B cell (primary cell): ENCODE data around the gene PPFIA4. TPM values are rescaled to one million over a fixed set of nuclear protein-coding genes. Genes with fewer than 3 reads are reported as not detected.

Source experiments
- ATAC-seq: fragments of 200-7000 bp; cut with Tn5 transposase; one replicate; pipeline ENCODE4 v1.10.0; 2021; ENCODE audit warnings: low read depth, mild to moderate bottlenecking, moderate number of reproducible peaks, moderate library complexity
- CTCF ChIA-PET: fragments of 350-600 bp; sonication (Branson Sonifier 250); formaldehyde crosslinking; loops from one replicate; lab custom pipeline; 2021; ENCODE audit warnings: antibody characterized with exemption, inconsistent platforms; lab: Charles Lee
- POLR2A ChIA-PET: fragments of 350-600 bp; sonication (Branson Sonifier 250); formaldehyde crosslinking; loops from one replicate; lab custom pipeline; 2021; ENCODE audit warnings: antibody characterized with exemption; lab: Charles Lee
- DNase-seq: peaks from one replicate; pipeline ENCODE4 v3.0.0; 2013
- H2AFZ ChIP-seq: 2 replicates; pipeline ENCODE4 v1.6.1; 2012; ENCODE audit warnings: mild to moderate bottlenecking, low read depth, low read length; ENCODE audit not compliant: insufficient read depth, poor library complexity, severe bottlenecking
- H3K27ac ChIP-seq, 2 donors: 1 replicate in 1 of 2; 2 replicates in 1 of 2; pipeline ENCODE4 v1.5.1; 2012 to 2013; ENCODE audit warnings: low read length in 2 of 2, mild to moderate bottlenecking in 2 of 2, moderate library complexity in 1 of 2
- H3K27me3 ChIP-seq, 4 experiments: fragments of 200-600 bp in 1 of 4; sonication (generic) in 1 of 4; replicated peaks in 1 of 4; 1 replicate in 2 of 4; 2 replicates in 2 of 4; pipeline versions ENCODE4 v1.6.1 to v1.7.0; 2013 to 2016; ENCODE audit warnings: low read length in 3 of 4, mild to moderate bottlenecking in 2 of 4, mixed read lengths in 1 of 4, moderate library complexity in 1 of 4; ENCODE audit not compliant: insufficient read depth in 4 of 4, control insufficient read depth in 3 of 4; ENCODE audit errors: control extremely low read depth in 1 of 4
- H3K36me3 ChIP-seq, 2 experiments: replicated peaks in 1 of 2; 1 replicate in 1 of 2; 2 replicates in 1 of 2; pipeline versions ENCODE4 v1.6.1 to v1.7.1; 2013; ENCODE audit warnings: low read length in 1 of 2; ENCODE audit not compliant: insufficient read depth in 2 of 2, control insufficient read depth in 1 of 2; ENCODE audit errors: control extremely low read depth in 1 of 2, extremely low read depth in 1 of 2
- H3K4me1 ChIP-seq, 2 donors: fragments of 200-600 bp in 1 of 2; sonication (generic) in 1 of 2; 1 replicate in 1 of 2; 2 replicates in 1 of 2; pipeline versions ENCODE4 v1.5.1 to v1.6.1; 2013 to 2017; ENCODE audit warnings: low read length in 2 of 2; ENCODE audit not compliant: control insufficient read depth in 2 of 2, insufficient read depth in 2 of 2
- H3K4me2 ChIP-seq: replicated peaks from 2 replicates; pipeline ENCODE3; 2012; ENCODE audit warnings: mild to moderate bottlenecking, low read depth, low read length; ENCODE audit not compliant: poor library complexity, severe bottlenecking
- H3K4me3 ChIP-seq, 5 experiments: fragments of 200-600 bp in 1 of 5; sonication (generic) in 1 of 5; 1 replicate in 3 of 5; 2 replicates in 2 of 5; pipeline versions ENCODE4 v1.5.1 to v1.7.0; 2011 to 2016; ENCODE audit warnings: low read length in 4 of 5, mild to moderate bottlenecking in 4 of 5, low read depth in 2 of 5, control low read depth in 1 of 5, moderate library complexity in 1 of 5; ENCODE audit not compliant: insufficient read depth in 1 of 5; ENCODE audit errors: control extremely low read depth in 1 of 5, extremely low read depth in 1 of 5
- H3K79me2 ChIP-seq: fragments of 200-600 bp; sonication (generic); one replicate; pipeline ENCODE4 v1.6.0; 2016; ENCODE audit warnings: low read length; ENCODE audit not compliant: control insufficient read depth, insufficient read depth
- H3K9ac ChIP-seq: fragments of 200-600 bp; sonication (generic); 2 replicates; pipeline ENCODE4 v1.6.1; 2017; ENCODE audit warnings: mild to moderate bottlenecking, low read length, moderate library complexity
- H3K9me3 ChIP-seq, 3 donors: one replicate each; pipeline versions ENCODE4 v1.6.1 to v1.7.1; 2013; ENCODE audit warnings: low read length in 2 of 3; ENCODE audit not compliant: control insufficient read depth in 2 of 3, insufficient read depth in 1 of 3; ENCODE audit errors: control extremely low read depth in 1 of 3
- H4K20me1 ChIP-seq: 2 replicates; pipeline ENCODE4 v1.6.0; 2012; ENCODE audit warnings: mild to moderate bottlenecking, low read length; ENCODE audit not compliant: insufficient read depth, control insufficient read depth, poor library complexity, severe bottlenecking
- H3K27ac Mint-ChIP-seq: one replicate; pipeline ENCODE4 v1.8.0; 2021; ENCODE audit warnings: mixed read lengths
- H3K27me3 Mint-ChIP-seq: one replicate; pipeline ENCODE4 v1.8.0; 2021; ENCODE audit warnings: mixed read lengths
- H3K4me1 Mint-ChIP-seq: one replicate; pipeline ENCODE4 v1.8.0; 2021; ENCODE audit warnings: mixed read lengths
- H3K4me3 Mint-ChIP-seq: one replicate; pipeline ENCODE4 v1.8.0; 2021; ENCODE audit warnings: mixed read lengths
- H3K9me3 Mint-ChIP-seq: one replicate; pipeline ENCODE4 v1.8.0; 2022; ENCODE audit warnings: mixed read lengths; ENCODE audit not compliant: insufficient read depth
- EZH2 ChIP-seq: IDR thresholded peaks from 2 replicates; pipeline ENCODE4 v1.6.1; 2012; ENCODE audit warnings: borderline replicate concordance, low read depth, mild to moderate bottlenecking, moderate library complexity, low read length; ENCODE audit not compliant: insufficient read depth, poor library complexity, severe bottlenecking
- whole genome bisulfite sequencing: methylation state at CpG from one replicate; pipeline ENCODE4 v1.1.5; 2013; ENCODE audit warnings: missing lambda C conversion rate; ENCODE audit not compliant: insufficient coverage; 5-methylcytosine and 5-hydroxymethylcytosine counted together
- intact Hi-C: fragments of 100-400 bp; cut with micrococcal nuclease; formaldehyde crosslinking; loops from one replicate; pipeline ENCODE4 v1.10.0; 2022
- polyA plus RNA-seq: library from polyadenylated mRNA; depleted of rRNA; stranded (reverse); fragments of >200 nt; gene quantifications from 2 replicates; pipeline ENCODE4 v1.2.3, GENCODE V29; 2012
- total RNA-seq, 2 donors: library from RNA; stranded (reverse); fragments of 120-200 nt in 1 of 2; gene quantifications; 1 replicate in 1 of 2; 2 replicates in 1 of 2; pipeline versions ENCODE4 v1.2.3 to v1.2.4, GENCODE V29; 2013 to 2022
- TF ChIP-seq, protein P1 (sequence below): fragments of 200-600 bp; IDR thresholded peaks from one replicate; pipeline ENCODE4 v1.8.0; 2022; ENCODE audit warnings: antibody characterized with exemption, mild to moderate bottlenecking

Gene PPFIA4
- total and polyA plus RNA-seq, 2 donors (not counting 1 experiment from before 2014, with no cell fraction given): 0.09 to 0.62 TPM

DNA sequence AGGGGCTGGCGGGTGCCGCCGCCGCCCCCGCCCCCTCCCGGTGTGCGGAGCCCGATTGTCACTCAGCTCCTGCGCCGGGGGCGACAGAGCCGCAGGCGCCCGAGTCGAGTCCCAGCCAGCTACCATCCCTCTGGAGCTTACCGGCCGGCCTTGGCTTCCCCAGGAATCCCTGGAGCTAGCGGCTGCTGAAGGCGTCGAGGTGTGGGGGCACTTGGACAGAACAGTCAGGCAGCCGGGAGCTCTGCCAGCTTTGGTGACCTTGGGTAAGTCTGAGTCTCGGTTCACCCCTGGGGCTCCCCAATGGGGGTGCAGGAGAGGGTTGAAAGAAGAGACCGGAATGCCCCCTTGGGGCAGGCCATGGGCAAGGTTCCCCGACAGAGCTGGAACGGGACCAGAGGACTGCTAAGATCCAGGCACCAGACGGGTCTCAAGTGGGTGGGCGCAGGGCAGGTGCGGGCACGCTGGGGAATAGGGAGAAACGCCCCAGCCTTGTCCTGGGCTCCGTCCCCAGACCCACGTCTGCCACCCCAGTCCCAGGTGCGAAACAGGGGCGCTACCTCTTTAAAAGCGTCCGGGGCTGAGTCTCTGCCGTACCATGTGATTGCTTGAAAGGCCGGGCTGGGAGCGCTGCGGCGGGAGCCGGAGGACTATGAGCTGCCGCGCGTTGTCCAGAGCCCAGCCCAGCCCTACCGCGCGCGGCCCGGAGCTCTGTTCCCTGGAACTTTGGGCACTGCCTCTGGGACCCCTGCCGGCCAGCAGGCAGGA is 101.6 kb downstream of the PPFIA4 start, which contains the start of gene ADORA1:
ADORA1 (plus strand) TSS at position 61 of the 765 bp plus-strand sequence. CDS start 1,116 bp downstream, outside the sequence.
- H3K9me3 Mint-ChIP-seq: no peaks in the 10 kb centered on the region
- H3K27me3 Mint-ChIP-seq: peaks cover 64% of the 10 kb centered on the region
- H3K4me3 Mint-ChIP-seq: peak within 1 kb of the TSS; percentile 48
- no peak within 1 kb of the TSS for H2AFZ ChIP-seq
- H4K20me1 ChIP-seq: no peaks in the 10 kb centered on the region
- peaks cover 0 to 43% (median 16%) of the 10 kb centered on the region in 4 experiments for H3K27me3 ChIP-seq
- intact Hi-C loops: no loop called here
- TF ChIP-seq, protein P1, sequence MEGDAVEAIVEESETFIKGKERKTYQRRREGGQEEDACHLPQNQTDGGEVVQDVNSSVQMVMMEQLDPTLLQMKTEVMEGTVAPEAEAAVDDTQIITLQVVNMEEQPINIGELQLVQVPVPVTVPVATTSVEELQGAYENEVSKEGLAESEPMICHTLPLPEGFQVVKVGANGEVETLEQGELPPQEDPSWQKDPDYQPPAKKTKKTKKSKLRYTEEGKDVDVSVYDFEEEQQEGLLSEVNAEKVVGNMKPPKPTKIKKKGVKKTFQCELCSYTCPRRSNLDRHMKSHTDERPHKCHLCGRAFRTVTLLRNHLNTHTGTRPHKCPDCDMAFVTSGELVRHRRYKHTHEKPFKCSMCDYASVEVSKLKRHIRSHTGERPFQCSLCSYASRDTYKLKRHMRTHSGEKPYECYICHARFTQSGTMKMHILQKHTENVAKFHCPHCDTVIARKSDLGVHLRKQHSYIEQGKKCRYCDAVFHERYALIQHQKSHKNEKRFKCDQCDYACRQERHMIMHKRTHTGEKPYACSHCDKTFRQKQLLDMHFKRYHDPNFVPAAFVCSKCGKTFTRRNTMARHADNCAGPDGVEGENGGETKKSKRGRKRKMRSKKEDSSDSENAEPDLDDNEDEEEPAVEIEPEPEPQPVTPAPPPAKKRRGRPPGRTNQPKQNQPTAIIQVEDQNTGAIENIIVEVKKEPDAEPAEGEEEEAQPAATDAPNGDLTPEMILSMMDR: no peak
- no peak for TF ChIP-seq EZH2
- H3K4me2 ChIP-seq: peak within 1 kb of the TSS; percentile 51
- ChIA-PET POLR2A (no interaction called here), CTCF (no interaction called here)
- H3K36me3 ChIP-seq: no peaks in the 10 kb centered on the region
- WGBS: 3% methylated on average over 51 of the region's 51 CpGs
- peaks cover 7 to 12% of the 10 kb centered on the region in 2 donors for H3K4me1 ChIP-seq
- DNase-seq (no peak), ATAC-seq (no peak)
- peaks cover 0 to 6% (median 0%) of the 10 kb centered on the region in 3 donors for H3K9me3 ChIP-seq
- H3K4me1 Mint-ChIP-seq: peaks cover 9% of the 10 kb centered on the region
- H3K4me3 ChIP-seq: no peak within 1 kb of the TSS
- no peaks in the 10 kb centered on the region for H3K79me2 ChIP-seq
- H3K27ac Mint-ChIP-seq: no peak within 1 kb of the TSS
- no peak within 1 kb of the TSS for H3K9ac ChIP-seq
- no peak within 1 kb of the TSS for H3K27ac ChIP-seq

DNA sequence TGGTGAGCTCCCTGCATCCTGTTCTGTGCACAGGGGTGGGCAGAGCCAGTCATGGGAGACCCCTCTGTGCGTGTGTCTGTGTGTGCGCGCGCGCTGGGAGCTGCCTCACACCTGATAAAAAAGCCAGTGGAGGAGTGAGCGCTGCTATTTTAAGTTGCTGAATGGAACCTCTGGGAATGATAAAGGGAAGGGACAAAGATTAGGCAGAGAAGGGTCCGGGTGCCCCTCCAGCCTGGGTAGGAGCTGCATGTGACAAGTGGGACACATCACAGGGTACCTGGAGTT is 102.1 kb downstream of the PPFIA4 start:
- H3K4me2 ChIP-seq: peak overlapping the region; percentile 51
- POLR2A ChIA-PET: no interaction called here
- H3K9me3 ChIP-seq: peaks cover 0 to 6% (median 0%) of the 10 kb centered on the region in 3 donors
- peaks cover 7 to 12% of the 10 kb centered on the region in 2 donors for H3K4me1 ChIP-seq
- Mint-ChIP-seq H3K9me3 (no peaks in the 10 kb centered on the region), H3K27ac (no peak overlapping the region), H3K4me3 (no peak overlapping the region), H3K27me3 (peaks cover 64% of the 10 kb centered on the region), H3K4me1 (peaks cover 9% of the 10 kb centered on the region)
- no peak overlapping the region for H3K27ac ChIP-seq
- peaks cover 0 to 38% (median 16%) of the 10 kb centered on the region in 4 experiments for H3K27me3 ChIP-seq
- no peak overlapping the region for H3K4me3 ChIP-seq
- no peaks in the 10 kb centered on the region for H3K36me3 ChIP-seq
- ATAC-seq (no peak), DNase-seq (no peak)
- intact Hi-C loops: no loop called here
- no peak overlapping the region for H3K9ac ChIP-seq
- no peaks in the 10 kb centered on the region for H4K20me1 ChIP-seq
- no peak overlapping the region for H2AFZ ChIP-seq
- TF ChIP-seq, protein P1: no peak
- no peak for TF ChIP-seq EZH2
- CTCF ChIA-PET: no interaction called here
- WGBS: 38% methylated on average over 7 of the region's 7 CpGs
- H3K79me2 ChIP-seq: no peaks in the 10 kb centered on the region
